ENCODE data around the gene C17orf50.

The C17orf50 gene

DNA sequence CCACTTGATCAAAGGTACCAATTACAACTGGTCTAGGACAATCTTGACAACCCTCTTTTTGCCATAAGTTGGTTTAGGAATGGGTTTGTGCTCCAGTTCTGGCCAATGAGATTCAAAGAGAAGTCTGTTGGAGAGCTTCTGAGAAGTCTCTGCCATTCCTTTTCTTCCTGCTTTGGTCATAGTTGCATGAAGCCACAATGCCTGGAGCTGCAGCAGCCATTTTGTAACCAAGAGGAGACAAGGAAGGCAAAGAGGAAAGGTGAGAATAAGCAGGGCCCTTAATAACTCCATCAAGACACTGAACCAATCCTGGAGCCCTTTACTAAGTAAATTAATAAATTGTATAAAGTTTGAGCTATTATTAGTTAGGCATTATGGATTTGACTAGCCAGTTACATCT, 3.4 kb upstream of the C17orf50 start:
- no peak for DNase-seq

GRCh38 chr17:35761601-35762000, 914 bp downstream of the C17orf50 start:
- DNase-seq = no peak

GRCh38 chr17:35763767-35764122, 3.1 kb downstream of the C17orf50 start:
- no peak for DNase-seq

DNA sequence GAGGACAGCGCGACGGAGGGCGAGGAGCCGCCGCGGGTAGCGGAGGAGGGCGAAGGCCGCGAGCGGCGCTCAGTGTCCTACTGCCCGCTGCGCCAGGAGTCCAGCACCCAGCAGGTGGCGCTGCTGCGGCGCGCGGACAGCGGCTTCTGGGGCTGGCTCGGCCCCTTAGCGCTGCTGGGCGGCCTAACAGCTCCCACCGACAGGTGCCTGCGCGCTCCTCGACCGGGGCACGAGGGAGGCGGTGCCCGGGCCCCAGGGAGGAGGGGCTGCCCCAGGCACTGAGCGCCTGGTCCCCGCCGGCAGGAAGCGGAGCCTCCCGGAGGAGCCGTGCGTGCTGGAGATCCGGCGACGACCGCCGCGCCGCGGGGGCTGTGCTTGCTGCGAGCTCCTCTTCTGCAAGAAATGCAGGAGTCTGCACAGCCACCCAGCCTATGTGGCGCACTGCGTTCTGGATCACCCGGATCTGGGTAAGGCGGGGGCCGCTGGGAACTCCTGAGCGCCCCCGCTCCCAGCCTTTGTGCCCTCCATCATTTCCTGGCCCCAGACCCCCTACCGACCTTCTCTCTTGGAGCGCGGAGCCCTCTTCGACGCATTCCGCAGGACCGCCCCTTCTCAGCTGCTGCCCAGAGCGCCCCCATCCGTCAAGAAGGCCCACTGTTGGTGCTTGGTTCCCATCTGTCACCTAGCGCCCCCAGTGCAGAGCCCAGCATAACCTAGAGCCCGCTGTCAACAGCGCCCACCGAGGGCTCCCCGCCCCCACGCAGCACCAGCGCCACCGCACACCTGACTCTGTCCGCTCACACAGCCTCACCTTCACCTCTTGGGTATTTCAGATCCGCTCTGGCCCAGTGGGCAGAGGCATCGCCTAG, 3.7 kb downstream of the C17orf50 start:
- DNase-seq = peak; percentile 74

- no peak for DNase-seq
These were observed 4.5 kb downstream of the C17orf50 start for GRCh38 chr17:35765086-35765710.

GRCh38 chr17:35765756-35766488, 5.2 kb downstream of the C17orf50 start:
- no peak for DNase-seq

GRCh38 chr17:35766489-35766877, 5.8 kb downstream of the C17orf50 start:
- no peak for DNase-seq

DNA sequence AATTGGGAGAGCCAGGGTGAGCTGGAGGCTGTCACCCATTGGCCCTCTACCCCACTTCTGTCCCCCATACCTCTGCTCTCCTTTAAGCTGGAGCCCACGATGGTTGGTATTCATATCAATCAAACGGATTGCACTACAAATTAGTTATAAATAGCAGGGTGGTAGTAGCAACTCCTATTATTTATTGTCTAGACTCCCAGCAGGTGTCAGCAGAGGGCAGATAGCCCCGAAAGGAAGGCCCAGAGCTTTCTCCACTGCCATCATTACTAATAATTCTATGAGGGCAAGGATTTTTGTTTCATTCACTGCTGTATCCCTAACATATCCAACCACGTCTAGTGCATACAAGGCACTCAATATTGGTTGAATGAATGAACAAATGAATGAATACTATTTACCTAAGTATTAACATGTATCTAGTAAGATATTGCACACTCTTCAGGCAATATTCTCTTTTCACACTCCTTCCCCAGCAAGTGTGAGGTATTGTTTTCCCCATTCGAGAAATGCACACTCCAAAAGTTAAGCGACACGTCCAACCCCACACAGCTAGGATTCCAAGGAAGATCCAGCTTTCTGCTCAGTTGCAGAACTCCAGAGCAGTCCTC, 6.3 kb downstream of the C17orf50 start:
- DNase-seq = no peak

DNA sequence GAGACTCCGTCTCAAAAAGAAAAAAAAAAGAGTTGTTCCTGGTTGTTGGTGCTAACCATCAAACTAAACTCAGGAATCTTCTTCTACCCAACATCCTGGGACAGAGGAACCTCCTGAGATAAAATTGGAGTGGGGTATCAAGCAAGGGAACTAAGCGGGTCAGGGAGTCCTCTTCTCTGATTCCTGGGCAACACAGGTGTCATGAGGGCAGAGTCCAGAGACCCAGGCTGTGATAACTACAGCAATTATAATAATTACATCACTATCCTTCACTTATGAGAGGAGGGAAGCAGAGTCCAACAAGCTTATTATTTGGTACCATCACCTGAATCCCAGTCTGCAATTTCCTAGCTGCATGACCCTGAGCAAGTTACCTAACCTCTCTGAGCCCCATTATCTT, 8.1 kb downstream of the C17orf50 start:
- DNase-seq = no peak

DNA sequence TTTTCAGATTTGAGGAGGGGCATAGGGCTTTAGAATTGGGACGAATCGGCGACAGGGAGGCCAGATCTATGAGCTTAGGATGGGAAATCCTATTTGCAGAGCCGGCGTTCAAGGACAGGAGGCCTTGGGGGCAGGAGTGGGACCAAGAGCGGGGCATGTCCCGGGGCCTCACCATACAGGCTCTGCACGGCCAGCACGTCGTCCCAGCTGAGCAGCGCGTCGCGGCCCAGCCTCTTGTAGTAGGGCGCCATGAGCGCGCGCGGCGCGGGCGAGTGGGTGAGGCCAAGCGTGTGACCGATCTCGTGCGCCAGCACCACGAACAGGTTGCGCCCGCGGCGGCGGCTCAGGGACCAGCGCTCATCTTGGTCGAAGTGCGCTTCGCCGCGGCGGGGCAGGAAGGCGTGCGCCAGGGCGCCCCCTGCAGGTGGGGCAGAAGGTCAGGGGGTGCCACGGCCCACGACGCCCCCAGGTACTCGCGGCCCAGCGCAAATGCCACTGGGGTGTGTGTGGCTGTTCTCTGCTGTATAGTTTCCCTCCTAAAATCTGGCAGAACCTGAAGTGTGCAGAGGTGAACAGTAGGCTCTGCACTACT, 9.3 kb downstream of the C17orf50 start:
- DNase-seq = no peak

- no peak for DNase-seq
These were observed 12.4 kb downstream of the C17orf50 start for GRCh38 chr17:35773129-35773528.

GRCh38 chr17:35773679-35774425, 13.2 kb downstream of the C17orf50 start:
- no peak for DNase-seq

GRCh38 chr17:35774499-35774898, 13.8 kb downstream of the C17orf50 start:
- no peak for DNase-seq

DNA sequence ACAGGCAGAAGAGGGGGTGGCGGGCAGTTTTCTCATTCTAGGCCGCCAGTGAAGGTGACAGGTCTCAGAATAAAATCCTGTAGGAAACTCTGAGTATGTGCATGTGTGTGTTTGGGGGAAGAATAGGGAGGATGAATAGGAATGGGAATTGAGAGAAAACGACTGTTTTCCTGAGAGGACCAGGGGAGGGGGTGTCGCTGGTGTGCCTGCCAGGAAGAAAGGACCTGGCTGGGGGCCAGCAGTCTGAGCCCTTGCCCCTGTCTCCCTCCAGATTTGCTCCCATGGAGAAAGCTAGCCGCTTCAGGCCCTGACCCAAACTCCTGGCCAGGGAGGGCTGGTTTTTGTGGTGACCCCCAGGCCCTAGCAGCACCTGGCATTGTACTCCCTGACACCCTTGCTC, 14.4 kb downstream of the C17orf50 start:
- no peak for DNase-seq

- no peak for DNase-seq
These were observed 14.9 kb downstream of the C17orf50 start for GRCh38 chr17:35775583-35775982.

DNA sequence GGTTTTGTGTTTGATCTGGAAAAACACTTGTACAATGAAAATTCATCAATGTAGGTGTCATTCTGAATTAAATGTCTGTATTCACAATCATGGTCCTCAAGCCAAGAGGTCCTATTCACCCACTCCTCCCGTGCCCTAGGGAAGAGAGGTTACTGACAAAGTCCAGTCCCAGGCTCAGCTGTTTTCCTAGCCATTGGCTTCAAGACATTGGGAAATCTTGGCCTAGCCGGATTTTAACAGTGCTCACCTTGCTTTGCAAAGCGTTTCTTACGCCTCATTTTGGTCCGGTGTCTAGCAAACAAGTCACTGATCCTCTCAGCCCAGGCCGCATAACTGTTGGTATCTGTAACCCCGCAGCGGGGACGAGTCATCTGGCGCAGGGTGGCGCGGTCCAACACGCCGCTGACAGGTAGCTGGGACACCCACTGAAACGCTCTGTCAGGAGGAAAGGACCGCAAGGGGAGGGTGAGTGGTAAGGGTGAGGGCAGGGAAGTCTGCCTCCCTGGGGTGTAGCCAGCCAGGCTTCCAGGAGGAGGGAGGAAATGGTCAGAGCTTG, 18.0 kb downstream of the C17orf50 start:
- no peak for DNase-seq

DNA sequence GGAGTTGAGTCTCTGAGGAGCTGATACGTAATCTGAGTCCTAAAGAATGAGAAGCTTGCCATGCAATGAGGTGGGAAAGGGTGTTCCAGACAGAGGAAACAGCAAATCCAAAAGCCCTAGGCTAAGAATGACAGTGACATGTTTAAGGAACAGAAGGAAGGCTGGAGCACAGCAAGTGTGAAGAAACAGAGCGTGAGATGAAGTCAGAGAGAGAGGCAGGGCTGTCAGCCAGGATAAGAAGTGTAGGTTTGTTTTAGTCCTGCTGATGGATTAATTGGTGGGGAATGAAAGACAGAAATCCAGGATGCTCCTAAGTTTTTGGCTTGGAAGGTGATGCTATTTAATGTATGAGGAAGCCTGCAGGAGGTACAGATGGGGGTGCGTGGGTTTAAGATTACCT, 20.3 kb downstream of the C17orf50 start:
- no peak for DNase-seq

DNA sequence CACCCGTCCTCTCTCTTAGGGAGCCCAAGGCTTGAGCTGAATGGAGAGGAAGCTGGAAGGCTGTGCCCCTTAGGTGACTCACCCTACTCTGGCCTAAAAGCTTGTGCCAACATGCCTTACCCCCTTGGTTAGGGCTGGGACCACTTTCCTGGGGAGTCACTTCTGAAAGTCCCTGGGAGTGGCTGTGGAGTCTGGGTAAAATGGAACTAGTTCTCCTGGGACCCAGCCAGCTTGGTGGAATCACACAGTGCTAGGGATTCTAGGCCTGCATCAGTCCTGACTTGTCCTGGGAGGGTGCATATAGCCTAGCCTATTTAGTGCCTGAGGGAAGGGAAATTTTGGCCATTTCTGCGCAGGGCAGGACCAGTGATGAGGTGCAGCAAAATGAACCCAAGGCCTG, 24.2 kb downstream of the C17orf50 start:
- DNase-seq = no peak

- no peak for DNase-seq
These were observed 26.3 kb downstream of the C17orf50 start for GRCh38 chr17:35786941-35787432.

GRCh38 chr17:35788477-35789368, 28.0 kb downstream of the C17orf50 start:
- DNase-seq = no peak

GRCh38 chr17:35790841-35791240, 30.2 kb downstream of the C17orf50 start:
- no peak for DNase-seq

Data from DMS 273 treated with DMSO at 0.1 percent for 48 hours (cell line).